IMR-90 (cell line): ENCODE results near the gene C6orf47.
A peak's percentile ranks its signal among the peaks of the same experiment; 100 is the strongest.

Source experiments
- CEBPB ChIP-seq: IDR thresholded peaks from 2 replicates; pipeline ENCODE4 v1.6.1; 2012; ENCODE audit warnings: low read depth, low read length, improper control_type of control experiment
- CHD1 ChIP-seq: IDR thresholded peaks from 2 replicates; pipeline ENCODE4 v1.6.1; 2012; ENCODE audit warnings: low read depth, low read length, improper control_type of control experiment
- POLR2A ChIP-seq: IDR thresholded peaks from 2 replicates; pipeline ENCODE4 v1.6.1; 2012; ENCODE audit warnings: mild to moderate bottlenecking, low read depth, low read length
- RAD21 ChIP-seq: IDR thresholded peaks from 2 replicates; pipeline ENCODE4 v1.6.1; 2012; ENCODE audit warnings: low read length, improper control_type of control experiment
- RCOR1 ChIP-seq: IDR thresholded peaks from 2 replicates; pipeline ENCODE4 v1.6.1; 2012; ENCODE audit warnings: mild to moderate bottlenecking, low read length, improper control_type of control experiment; ENCODE audit not compliant: insufficient replicate concordance
- USF2 ChIP-seq: fragments of 150-350 bp; IDR thresholded peaks from 2 replicates; pipeline ENCODE4 v1.6.1; 2017; ENCODE audit warnings: mild to moderate bottlenecking, antibody characterized with exemption, low read length, low read depth
- TF ChIP-seq, protein P1 (sequence below): conservative IDR thresholded peaks from 2 replicates; pipeline ENCODE4 v1.5.1; 2012; ENCODE audit warnings: mild to moderate bottlenecking, low read depth, low read length, improper control_type of control experiment
- TF ChIP-seq, protein P2 (sequence below): fragments of 150-350 bp; IDR thresholded peaks from 2 replicates; pipeline ENCODE4 v1.6.1; 2016; ENCODE audit warnings: low read depth, mild to moderate bottlenecking, low read length, moderate library complexity, borderline replicate concordance

DNA sequence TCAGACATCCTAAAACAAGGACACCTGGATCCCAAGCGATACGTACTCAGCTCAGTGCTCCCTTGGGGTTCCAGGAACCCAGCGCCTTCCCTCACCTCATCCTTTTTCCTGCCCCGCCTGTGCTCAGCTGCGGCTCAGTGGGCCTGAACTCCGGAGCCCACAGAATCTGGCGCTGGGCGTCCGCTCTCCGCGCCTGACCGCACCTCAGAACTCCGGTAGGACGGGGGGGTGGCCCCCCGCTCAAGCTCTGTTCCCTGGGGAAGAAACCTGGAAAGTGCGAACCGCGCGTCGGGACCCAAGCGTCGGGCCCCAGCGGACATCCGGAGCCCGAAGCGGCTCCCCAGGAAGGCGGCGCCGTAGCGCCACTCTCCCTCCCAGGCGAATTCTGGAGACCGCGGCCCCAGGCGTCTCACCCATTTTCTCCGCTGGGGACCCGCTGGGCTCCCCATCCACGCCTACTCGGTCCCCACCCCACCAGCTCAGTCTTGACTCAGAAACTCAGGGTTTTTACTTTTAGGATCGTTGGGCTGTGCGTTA lies 20.6 kb upstream of the C6orf47 start:
- TF ChIP-seq POLR2A (no peak), RAD21 (no peak), CHD1 (no peak), USF2 (no peak), CEBPB (no peak), RCOR1 (no peak)
- TF ChIP-seq, protein P1, sequence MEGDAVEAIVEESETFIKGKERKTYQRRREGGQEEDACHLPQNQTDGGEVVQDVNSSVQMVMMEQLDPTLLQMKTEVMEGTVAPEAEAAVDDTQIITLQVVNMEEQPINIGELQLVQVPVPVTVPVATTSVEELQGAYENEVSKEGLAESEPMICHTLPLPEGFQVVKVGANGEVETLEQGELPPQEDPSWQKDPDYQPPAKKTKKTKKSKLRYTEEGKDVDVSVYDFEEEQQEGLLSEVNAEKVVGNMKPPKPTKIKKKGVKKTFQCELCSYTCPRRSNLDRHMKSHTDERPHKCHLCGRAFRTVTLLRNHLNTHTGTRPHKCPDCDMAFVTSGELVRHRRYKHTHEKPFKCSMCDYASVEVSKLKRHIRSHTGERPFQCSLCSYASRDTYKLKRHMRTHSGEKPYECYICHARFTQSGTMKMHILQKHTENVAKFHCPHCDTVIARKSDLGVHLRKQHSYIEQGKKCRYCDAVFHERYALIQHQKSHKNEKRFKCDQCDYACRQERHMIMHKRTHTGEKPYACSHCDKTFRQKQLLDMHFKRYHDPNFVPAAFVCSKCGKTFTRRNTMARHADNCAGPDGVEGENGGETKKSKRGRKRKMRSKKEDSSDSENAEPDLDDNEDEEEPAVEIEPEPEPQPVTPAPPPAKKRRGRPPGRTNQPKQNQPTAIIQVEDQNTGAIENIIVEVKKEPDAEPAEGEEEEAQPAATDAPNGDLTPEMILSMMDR: peak; percentile 17; the same call in 1 of the 2 replicates
- TF ChIP-seq, protein P2, sequence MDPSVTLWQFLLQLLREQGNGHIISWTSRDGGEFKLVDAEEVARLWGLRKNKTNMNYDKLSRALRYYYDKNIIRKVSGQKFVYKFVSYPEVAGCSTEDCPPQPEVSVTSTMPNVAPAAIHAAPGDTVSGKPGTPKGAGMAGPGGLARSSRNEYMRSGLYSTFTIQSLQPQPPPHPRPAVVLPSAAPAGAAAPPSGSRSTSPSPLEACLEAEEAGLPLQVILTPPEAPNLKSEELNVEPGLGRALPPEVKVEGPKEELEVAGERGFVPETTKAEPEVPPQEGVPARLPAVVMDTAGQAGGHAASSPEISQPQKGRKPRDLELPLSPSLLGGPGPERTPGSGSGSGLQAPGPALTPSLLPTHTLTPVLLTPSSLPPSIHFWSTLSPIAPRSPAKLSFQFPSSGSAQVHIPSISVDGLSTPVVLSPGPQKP: no peak
